ENCODE measurements around the gene RBM20. TPM values are rescaled to one million over a fixed set of nuclear protein-coding genes. Genes with fewer than 3 reads are reported as not detected.

RBM20 gene
- total RNA-seq, 1 experiment from 2014 or later = 0.10 TPM

GRCh38 chr10:110625356-110625894 lies 18.7 kb upstream of the RBM20 start:
- ChIA-PET CTCF (interaction anchor here (0.6 kb wide), 1 partner anchor 69 kb away, joined by 3 read pairs; no protein-coding TSS in a partner anchor), POLR2A (no interaction called here)
- intact Hi-C loops (cut with micrococcal nuclease; ENCODE audit: unreplicated experiment) = no loop called here
- Histone ChIP-seq H3K9me3 (ENCODE audit: control insufficient read depth, insufficient read depth, low read depth, low read length) (no peaks in the 10 kb centered on the region), H3K4me1 (ENCODE audit: control insufficient read depth, insufficient read depth, low read length) (no peaks in the 10 kb centered on the region), H3K27ac (ENCODE audit: low read length) (no peak overlapping the region), H3K36me3 (ENCODE audit: control insufficient read depth, insufficient read depth, low read length) (no peaks in the 10 kb centered on the region), H3K27me3 (ENCODE audit: control insufficient read depth, insufficient read depth, low read length) (no peaks in the 10 kb centered on the region; the same call in 1 of the 2 replicates), H3K4me3 (ENCODE audit: low read depth in 2 of 2, low read length in 2 of 2) (no peak overlapping the region)
- ATAC-seq (no peak), DNase-seq (ENCODE audit: low read depth, low spot score) (no peak)
- TF ChIP-seq REST (IDR thresholded peaks at IDR 0.05; ENCODE audit: insufficient read depth in 1 of 2, low read depth in 2 of 2, low read length in 1 of 2) = no peak
- TF ChIP-seq SIN3A (IDR thresholded peaks at IDR 0.05; ENCODE audit: borderline replicate concordance, insufficient read depth, low read depth, low read length) = no peak
- no peak for TF ChIP-seq POLR2AphosphoS5 (IDR thresholded peaks at IDR 0.05; ENCODE audit: low read depth, low read length)
- no peak for TF ChIP-seq CTCF (IDR thresholded peaks at IDR 0.05)
- TF ChIP-seq TCF7L2 (IDR thresholded peaks at IDR 0.05; ENCODE audit: low read depth, low read length) = no peak
- BruUV-seq (replicated peaks) = no TSS peak
- in situ Hi-C loops (cut with HindIII; ENCODE audit: low pct_unique_long_range_greater_than_20kb, low sequenced_read_pairs) = no loop called here

- intact Hi-C loops (cut with micrococcal nuclease; ENCODE audit: unreplicated experiment) = no loop called here
- Histone ChIP-seq H3K4me3 (ENCODE audit: low read depth in 2 of 2, low read length in 2 of 2) (no peak overlapping the region), H3K4me1 (ENCODE audit: control insufficient read depth, insufficient read depth, low read length) (no peaks in the 10 kb centered on the region), H3K9me3 (ENCODE audit: control insufficient read depth, insufficient read depth, low read depth, low read length) (no peaks in the 10 kb centered on the region), H3K27ac (ENCODE audit: low read length) (no peak overlapping the region), H3K27me3 (ENCODE audit: control insufficient read depth, insufficient read depth, low read length) (no peaks in the 10 kb centered on the region; the same call in 1 of the 2 replicates), H3K36me3 (ENCODE audit: control insufficient read depth, insufficient read depth, low read length) (no peaks in the 10 kb centered on the region)
- DNase-seq (ENCODE audit: low read depth, low spot score) = no peak
- ChIA-PET POLR2A (interaction anchor here (0.6 kb wide), 1 partner anchor 217 kb away, joined by 3 read pairs; no protein-coding TSS in a partner anchor), CTCF (no interaction called here)
- no peak for TF ChIP-seq TCF7L2 (IDR thresholded peaks at IDR 0.05; ENCODE audit: low read depth, low read length)
- no peak for ATAC-seq
- no TSS peak for BruUV-seq (replicated peaks)
- in situ Hi-C loops (cut with HindIII; ENCODE audit: low pct_unique_long_range_greater_than_20kb, low sequenced_read_pairs) = no loop called here
Measured at GRCh38 chr10:110625951-110626855, 17.9 kb upstream of the RBM20 start.

GRCh38 chr10:110628161-110628560 lies 16.0 kb upstream of the RBM20 start:
- H3K36me3 ChIP-seq (ENCODE audit: control insufficient read depth, insufficient read depth, low read length) = no peaks in the 10 kb centered on the region
- in situ Hi-C loops (cut with HindIII; ENCODE audit: low pct_unique_long_range_greater_than_20kb, low sequenced_read_pairs) (no loop called here), intact Hi-C loops (cut with micrococcal nuclease; ENCODE audit: unreplicated experiment) (no loop called here)
- ChIA-PET CTCF (no interaction called here), POLR2A (no interaction called here)
- H3K4me3 ChIP-seq (ENCODE audit: low read depth in 2 of 2, low read length in 2 of 2) = no peak overlapping the region
- H3K9me3 ChIP-seq (ENCODE audit: control insufficient read depth, insufficient read depth, low read depth, low read length) = no peaks in the 10 kb centered on the region
- no peak for DNase-seq (ENCODE audit: low read depth, low spot score)
- no TSS peak for BruUV-seq (replicated peaks)
- ATAC-seq = no peak
- H3K27me3 ChIP-seq (ENCODE audit: control insufficient read depth, insufficient read depth, low read length) = no peaks in the 10 kb centered on the region; the same call in 1 of the 2 replicates
- H3K4me1 ChIP-seq (ENCODE audit: control insufficient read depth, insufficient read depth, low read length) = no peaks in the 10 kb centered on the region
- no peak overlapping the region for H3K27ac ChIP-seq (ENCODE audit: low read length)
- TF ChIP-seq REST (IDR thresholded peaks at IDR 0.05; ENCODE audit: insufficient read depth in 1 of 2, low read depth in 2 of 2, low read length in 1 of 2) (no peak), CTCF (IDR thresholded peaks at IDR 0.05) (no peak), SIN3A (IDR thresholded peaks at IDR 0.05; ENCODE audit: borderline replicate concordance, insufficient read depth, low read depth, low read length) (no peak), TCF7L2 (IDR thresholded peaks at IDR 0.05; ENCODE audit: low read depth, low read length) (no peak), POLR2AphosphoS5 (IDR thresholded peaks at IDR 0.05; ENCODE audit: low read depth, low read length) (no peak)

Measured in Panc1 (cell line).